NCI-H1417 (cell line): ENCODE data around the gene RPA3.
A peak's percentile ranks its signal among the peaks of the same experiment; 100 is the strongest.

ENCODE experiments used
- DNase-seq, 3 experiments: peaks; one replicate each; lab custom pipeline; 2025; lab: John Stamatoyannopoulos, UW

The RPA3 gene

GRCh38 chr7:7718492-7718891 is at the start of gene RPA3:
Gene RPA3 (minus strand): TSS chr7:7718607. CDS start chr7:7640418, 78,189 bp downstream.
- DNase-seq, result peak in 1 of 3 experiments; percentile 58

GRCh38 chr7:7766671-7767070 is 48.3 kb upstream of the RPA3 start:
- no peak for DNase-seq

DNA sequence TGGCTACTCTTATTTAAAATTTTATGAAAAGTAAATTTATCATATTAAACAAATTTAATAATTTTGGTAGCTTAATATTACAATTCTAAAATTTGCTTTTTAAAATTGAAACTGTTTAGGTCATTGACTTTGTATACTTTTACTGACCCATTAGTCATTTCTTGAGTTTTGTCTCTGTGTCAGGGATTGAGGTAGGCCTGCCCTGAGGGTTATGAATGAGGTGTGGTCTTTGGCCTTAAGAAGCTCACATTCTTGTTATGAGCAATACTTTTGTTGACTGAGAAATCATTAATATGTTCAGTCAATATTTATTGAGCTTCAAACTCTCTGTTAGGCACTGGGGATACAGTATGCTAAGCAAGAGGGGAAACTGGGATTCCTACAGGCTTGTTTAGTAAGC is 47.0 kb upstream of the RPA3 start:
- DNase-seq, result no peak

DNA sequence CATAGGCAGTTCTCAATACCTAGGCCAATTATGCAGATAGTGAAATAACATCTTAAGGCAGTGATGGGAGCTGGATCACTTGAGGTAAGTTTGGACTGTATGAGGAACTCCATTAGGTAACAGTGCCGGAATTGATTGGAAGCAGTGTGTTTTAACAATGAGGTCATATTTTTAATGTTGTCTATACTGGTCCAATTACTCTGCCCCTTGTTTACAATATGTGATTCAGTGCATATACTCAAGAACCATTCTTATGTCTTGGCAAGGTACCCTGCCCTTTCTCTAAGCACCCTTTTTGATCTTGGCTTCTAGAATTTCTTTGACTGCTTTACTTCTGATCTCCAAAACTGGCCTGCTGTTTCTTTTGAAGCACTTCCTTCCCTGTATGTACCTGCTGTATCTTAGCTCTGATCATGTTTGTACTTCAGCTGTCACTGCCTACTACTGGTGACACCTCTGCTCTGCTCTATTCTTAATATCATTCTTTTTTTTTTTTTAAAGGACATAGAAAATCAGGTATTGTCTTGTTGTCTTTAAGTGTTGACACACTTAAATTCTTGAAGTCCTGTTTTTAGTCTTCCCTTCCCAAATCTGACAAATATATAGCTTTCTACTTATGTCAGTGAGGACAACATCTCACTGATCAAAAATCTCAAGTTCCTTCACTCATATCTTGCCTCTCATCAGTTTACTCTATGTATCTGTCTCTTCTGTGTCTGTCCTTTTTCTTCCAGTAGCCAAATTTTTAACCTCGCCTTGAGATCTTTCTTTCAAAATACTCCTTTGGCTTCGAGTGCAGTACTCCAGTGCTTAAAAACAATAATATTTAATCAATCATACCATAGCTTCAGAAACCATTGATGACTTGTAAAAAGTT is 46.4 kb upstream of the RPA3 start:
- DNase-seq, result no peak

GRCh38 chr7:7761974-7762779 is 43.8 kb upstream of the RPA3 start:
- DNase-seq, result peak in 2 of 3 experiments; percentile 28 to 33

DNA sequence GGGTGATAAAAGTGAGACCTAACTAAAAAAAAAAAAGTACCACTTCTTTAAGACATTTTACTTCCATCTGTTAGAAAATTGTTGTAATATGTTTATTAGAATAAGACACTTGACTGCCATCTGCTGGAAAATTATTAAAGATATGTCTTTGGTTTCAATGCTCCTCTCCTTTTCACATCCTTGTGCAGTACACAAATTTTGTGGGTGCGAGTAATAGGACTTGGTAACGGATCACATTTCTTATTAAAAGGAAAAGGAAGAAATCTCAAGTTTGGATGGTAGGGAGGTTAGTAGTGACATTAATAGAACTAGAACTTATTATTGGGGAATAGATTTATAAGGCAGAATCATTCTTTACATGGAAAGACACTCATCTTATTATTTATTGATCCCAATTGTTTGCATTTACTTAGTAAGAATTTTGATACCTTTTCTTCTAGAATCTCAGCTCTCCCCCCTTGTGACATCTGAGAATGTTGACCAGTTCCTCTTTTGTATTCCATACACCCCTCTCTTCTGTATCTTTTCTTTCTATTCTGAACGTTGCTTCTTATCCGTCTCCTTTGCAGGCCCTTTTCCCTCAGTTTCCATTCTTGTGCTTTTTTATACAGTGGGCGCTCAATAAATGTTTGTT is 43.0 kb upstream of the RPA3 start:
- DNase-seq, result peak in 2 of 3 experiments; percentile 19 to 65

DNA sequence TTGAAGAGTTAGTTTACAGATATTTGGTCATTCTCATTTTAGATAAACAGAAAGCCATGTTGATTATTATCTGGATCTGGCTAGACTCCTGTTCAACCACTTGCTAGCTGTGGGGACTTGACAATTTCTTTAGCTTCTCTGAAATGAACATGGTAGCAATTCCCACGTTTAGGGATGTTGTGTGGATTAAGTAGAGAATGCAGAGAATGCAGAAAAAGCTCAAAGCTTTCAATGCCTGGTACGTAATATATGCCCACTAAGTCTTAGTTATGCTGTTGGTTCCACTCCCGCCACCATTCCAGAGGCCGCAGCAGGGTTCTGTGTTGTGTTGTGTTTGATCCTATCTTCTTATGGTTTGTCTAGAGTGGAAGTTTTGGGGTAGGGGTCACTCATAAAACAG is 39.2 kb upstream of the RPA3 start:
- no peak for DNase-seq

DNA sequence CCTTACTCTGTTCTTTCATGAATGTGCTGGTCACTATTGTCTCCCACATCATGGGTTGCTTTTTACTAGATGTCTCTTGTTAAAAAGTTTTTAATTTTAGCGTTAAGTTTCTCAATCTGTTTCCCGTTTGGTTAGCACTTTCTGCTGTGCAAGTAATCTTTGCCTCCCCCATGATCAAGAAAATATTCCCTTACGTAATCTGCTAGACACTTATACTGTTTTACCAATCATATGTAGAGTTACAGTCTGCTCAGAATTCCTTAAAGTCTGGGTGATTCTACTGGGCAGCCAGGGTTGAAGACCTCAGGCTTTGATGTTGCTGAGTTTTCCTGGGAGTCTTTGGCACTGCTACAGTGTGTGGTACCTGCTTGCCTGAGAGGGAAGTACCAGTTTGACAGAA is 38.2 kb upstream of the RPA3 start:
- no peak for DNase-seq

- no peak for DNase-seq
Measured at GRCh38 chr7:7751243-7752092, 33.1 kb upstream of the RPA3 start.

DNA sequence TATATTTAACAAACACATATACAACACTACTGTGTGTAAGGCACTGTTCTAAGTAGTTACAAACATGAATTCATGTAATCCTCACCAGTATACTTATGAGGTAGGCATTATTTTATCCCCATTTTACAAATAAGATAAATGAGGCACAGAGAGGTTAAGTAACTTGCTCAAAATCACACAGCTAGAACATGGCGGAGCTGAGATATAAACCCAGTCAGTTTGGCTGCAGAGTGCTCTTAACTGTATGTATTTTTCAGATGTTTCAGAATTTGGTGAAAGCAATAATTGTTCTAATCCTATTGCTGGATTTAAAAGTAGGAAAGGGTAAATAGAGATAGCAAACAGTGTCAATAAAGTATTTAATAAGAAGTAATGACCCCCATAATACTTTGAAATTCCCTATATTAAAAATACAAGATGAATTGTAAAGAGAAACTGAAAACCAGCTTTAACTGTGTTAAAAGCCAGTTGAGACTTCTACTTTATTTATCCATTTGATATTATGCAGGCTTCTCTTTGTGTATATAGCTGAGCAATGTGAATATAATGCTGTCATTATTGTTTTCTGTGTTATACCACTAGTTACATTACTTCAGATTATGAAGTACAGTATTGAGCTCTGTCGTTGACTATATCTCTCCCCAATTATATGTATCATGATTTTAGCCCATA is 32.3 kb upstream of the RPA3 start:
- DNase-seq, result no peak

GRCh38 chr7:7746458-7746857 is 28.1 kb upstream of the RPA3 start:
- DNase-seq, result peak in 2 of 3 experiments; percentile 31 to 75

DNA sequence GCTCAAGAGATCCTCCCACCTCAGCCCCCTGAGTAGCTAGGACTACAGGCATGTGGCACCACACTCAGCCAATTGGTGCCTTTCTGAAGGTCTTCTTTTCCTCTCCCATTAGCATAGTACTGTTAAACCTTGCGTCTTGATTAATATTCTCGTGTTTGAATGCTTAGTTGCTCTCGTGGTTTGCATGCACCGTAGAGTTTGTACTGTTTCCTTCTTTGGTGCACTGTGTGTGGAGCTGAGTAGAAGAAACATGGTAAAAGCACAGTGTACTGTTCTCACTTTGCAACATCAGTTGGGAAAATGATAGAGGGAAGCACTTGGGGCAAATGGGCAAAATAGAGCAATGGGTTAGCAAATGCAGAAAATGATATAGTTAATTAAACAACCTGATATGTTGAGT is 27.6 kb upstream of the RPA3 start:
- peak in 1 of 3 experiments; percentile 21 for DNase-seq

- no peak for DNase-seq
Measured at GRCh38 chr7:7745258-7745657, 26.9 kb upstream of the RPA3 start.

DNA sequence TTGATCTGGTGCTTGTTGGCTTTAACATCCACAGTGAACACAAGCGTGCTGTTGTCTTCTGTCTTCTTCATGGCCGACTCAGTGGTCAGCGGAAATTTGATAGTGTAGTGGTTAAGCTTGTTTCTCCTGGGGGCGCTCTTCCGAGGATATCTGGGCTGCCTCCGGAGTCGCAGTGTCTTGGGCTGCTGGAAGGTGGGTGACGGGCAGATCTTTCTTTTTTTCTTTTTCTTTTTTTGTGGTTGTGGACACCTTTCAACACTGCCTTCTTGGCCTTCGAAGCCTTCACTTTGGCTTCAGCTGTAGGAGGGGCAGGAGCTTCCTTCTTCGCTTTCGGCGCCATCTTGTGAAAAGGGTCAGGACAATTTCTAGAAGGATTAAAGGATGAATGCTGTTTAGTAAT is 23.8 kb upstream of the RPA3 start:
- DNase-seq, result no peak

- DNase-seq, result no peak
Measured at GRCh38 chr7:7740037-7740355, 21.6 kb upstream of the RPA3 start.

- peak in 1 of 3 experiments; percentile 34 for DNase-seq
Measured at GRCh38 chr7:7739204-7740036, 21.0 kb upstream of the RPA3 start.

DNA sequence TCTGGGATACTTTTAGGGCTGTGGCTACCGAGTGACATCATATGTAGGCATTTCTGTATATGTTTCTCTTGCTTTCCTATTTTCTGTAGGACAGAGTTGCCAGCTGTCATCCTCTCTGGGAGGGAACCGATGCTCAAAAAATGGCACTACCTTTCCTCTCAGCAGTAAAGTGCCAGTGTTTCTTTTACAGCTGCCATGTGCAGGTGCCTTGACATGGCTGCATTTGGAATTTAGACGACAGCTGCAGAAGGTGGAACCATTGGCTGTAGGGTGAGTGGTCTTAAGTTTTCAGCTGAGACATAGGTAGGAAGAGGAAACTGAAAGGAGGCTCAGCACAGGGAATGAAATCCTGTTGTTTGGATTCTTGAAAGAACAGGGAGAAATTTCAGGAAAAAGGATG is 20.2 kb upstream of the RPA3 start:
- DNase-seq, result peak in 1 of 3 experiments; percentile 40

DNA sequence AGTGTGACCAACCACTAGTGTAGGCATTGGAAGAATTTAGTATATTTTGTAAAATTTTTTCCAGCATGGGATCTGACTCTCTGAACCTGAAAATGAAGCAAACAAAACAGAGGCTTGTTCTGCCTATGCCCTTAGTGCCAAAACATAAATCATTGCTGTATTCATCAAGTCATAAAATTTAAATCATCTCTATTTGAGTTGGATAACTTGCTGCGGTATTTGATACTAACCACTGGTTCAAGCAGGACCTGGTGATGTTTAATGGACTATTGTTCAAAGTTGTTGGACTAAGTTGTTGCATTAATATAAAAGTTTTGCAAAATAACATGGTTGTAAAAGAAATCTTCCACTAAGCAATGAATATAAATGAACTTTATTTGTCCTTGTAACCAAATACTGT is 19.8 kb upstream of the RPA3 start:
- DNase-seq, result peak in 1 of 3 experiments; percentile 32

DNA sequence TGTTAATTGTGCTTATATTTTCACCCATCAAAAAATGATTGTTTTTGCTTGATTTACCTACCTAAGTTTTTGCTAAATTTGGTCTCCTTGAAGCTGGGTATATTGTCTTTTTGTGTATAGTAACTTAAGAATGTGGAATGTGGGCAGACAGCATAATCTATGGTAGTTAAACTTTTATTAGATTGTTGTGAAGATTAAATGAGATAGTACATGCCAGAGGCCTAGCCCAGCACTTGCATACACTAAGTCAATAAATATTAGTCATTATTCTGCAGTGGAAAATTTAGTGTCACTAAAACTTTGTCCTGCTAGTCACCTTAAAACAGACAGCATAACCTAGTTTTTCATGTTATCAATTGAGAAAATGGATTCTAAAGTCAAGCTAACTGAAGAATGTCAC is 19.3 kb upstream of the RPA3 start:
- no peak for DNase-seq

DNA sequence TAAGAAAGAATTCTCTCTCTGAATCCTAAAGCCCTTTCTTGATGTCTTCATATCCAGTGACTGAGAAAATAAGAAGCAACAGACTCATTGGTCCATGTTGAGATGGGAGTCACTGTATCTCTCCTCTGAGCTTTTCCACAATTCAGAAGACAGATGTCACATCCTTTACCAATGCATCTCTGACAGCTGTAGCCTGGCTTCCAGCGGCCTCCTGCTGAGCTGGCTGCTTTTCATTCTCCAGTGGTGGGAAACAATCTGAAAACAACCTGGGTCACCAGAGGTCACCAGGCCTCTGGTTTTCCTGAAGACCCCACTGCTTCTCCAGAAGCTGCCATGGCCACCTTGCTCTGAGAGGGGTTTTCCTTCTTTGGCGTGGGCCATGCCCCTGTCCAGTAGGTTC is 18.3 kb upstream of the RPA3 start:
- DNase-seq, result peak in 2 of 3 experiments; percentile 14 to 41
